ENCODE results near the gene C1orf52.

DNA sequence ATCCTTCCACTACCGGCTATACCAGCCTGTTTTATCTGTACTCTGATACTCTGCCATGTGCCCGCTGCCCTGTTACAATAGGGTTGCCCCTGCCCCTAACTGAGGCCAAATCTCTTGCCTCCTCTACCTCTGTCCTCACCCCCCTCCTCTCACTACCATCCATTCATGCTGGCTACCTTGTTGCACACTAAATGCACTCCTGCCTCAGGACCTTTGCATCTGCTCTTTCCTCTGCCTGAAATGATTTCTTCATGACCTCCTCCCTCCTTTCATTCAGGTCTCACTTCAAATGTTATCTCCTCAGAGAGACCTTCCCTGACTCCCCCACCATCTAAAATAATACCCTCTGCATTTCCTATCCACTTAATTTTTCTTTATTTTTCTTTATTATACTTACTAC lies 51.0 kb downstream of the C1orf52 start:
- TF ChIP-seq, protein P1, sequence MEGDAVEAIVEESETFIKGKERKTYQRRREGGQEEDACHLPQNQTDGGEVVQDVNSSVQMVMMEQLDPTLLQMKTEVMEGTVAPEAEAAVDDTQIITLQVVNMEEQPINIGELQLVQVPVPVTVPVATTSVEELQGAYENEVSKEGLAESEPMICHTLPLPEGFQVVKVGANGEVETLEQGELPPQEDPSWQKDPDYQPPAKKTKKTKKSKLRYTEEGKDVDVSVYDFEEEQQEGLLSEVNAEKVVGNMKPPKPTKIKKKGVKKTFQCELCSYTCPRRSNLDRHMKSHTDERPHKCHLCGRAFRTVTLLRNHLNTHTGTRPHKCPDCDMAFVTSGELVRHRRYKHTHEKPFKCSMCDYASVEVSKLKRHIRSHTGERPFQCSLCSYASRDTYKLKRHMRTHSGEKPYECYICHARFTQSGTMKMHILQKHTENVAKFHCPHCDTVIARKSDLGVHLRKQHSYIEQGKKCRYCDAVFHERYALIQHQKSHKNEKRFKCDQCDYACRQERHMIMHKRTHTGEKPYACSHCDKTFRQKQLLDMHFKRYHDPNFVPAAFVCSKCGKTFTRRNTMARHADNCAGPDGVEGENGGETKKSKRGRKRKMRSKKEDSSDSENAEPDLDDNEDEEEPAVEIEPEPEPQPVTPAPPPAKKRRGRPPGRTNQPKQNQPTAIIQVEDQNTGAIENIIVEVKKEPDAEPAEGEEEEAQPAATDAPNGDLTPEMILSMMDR (IDR thresholded peaks at IDR 0.05; ENCODE audit: low read length), result no peak
- TF ChIP-seq EZH2phosphoT487 (IDR thresholded peaks at IDR 0.05; ENCODE audit: low read length), result no peak
